GM12891 (cell line): ENCODE data around the gene MS4A2.

Experiments used
- PAX5 ChIP-seq: IDR thresholded peaks from 2 replicates; pipeline ENCODE4 v1.6.1; 2011; ENCODE audit warnings: low read length, moderate library complexity, mild to moderate bottlenecking; ENCODE audit not compliant: insufficient read depth, severe bottlenecking
- POLR2A ChIP-seq: IDR thresholded peaks from 2 replicates; pipeline ENCODE4 v1.6.1; 2011; ENCODE audit warnings: low read depth, low read length, control low read depth
- POLR2AphosphoS5 ChIP-seq: IDR thresholded peaks from 2 replicates; pipeline ENCODE4 v1.6.1; 2011; ENCODE audit warnings: low read depth, low read length, control low read depth
- POU2F2 ChIP-seq: IDR thresholded peaks from 2 replicates; pipeline ENCODE4 v1.6.1; 2011; ENCODE audit warnings: low read depth, mild to moderate bottlenecking, control low read depth, low read length, moderate library complexity
- SPI1 ChIP-seq: IDR thresholded peaks from 2 replicates; pipeline ENCODE4 v1.6.1; 2011; ENCODE audit warnings: low read depth, low read length, control low read depth
- TAF1 ChIP-seq: IDR thresholded peaks from 2 replicates; pipeline ENCODE4 v1.6.1; 2011; ENCODE audit warnings: low read depth, low read length, control low read depth

GRCh38 chr11:60119710-60120109 lies 31.2 kb downstream of the MS4A2 start:
- TF ChIP-seq POLR2A = no peak
- no peak for TF ChIP-seq POLR2AphosphoS5
- TF ChIP-seq TAF1 = no peak
- no peak for TF ChIP-seq POU2F2
- TF ChIP-seq PAX5 = no peak
- TF ChIP-seq SPI1 = no peak
